GM21825 (cell line): ENCODE data around the gene CCDC93.

ENCODE experiments used
- ATAC-seq: cut with Tn5 transposase; IDR thresholded peaks from one replicate; pipeline ENCODE4 v1.9.1; 2021; ENCODE audit warnings: mild to moderate bottlenecking, moderate library complexity; ENCODE audit not compliant: unreplicated experiment

CCDC93 gene

GRCh38 chr2:118013724-118014491 is at the start of gene CCDC93:
CCDC93 (minus strand) TSS chr2:118014070; CDS start chr2:118013995, 75 bp downstream.
- ATAC-seq = peak; percentile 87

GRCh38 chr2:118062669-118063068 is 48.8 kb upstream of the CCDC93 start:
- no peak for ATAC-seq

- no peak for ATAC-seq
Observed at GRCh38 chr2:118062048-118062447, 48.2 kb upstream of the CCDC93 start.

- ATAC-seq = peak; percentile 74
Observed at GRCh38 chr2:118061135-118061955, 47.5 kb upstream of the CCDC93 start.

GRCh38 chr2:118059919-118060478 is 46.1 kb upstream of the CCDC93 start:
- no peak for ATAC-seq

GRCh38 chr2:118058951-118059350 is 45.1 kb upstream of the CCDC93 start:
- no peak for ATAC-seq

GRCh38 chr2:118056801-118057200 is 42.9 kb upstream of the CCDC93 start:
- ATAC-seq = no peak

- ATAC-seq = peak; percentile 81
Observed at GRCh38 chr2:118056165-118056534, 42.3 kb upstream of the CCDC93 start.

GRCh38 chr2:118055512-118056164 is 41.8 kb upstream of the CCDC93 start:
- peak; percentile 84 for ATAC-seq

GRCh38 chr2:118054213-118055008 is 40.5 kb upstream of the CCDC93 start:
- ATAC-seq = no peak

- no peak for ATAC-seq
Observed at GRCh38 chr2:118053681-118054080, 39.8 kb upstream of the CCDC93 start.

GRCh38 chr2:118052474-118052873 is 38.6 kb upstream of the CCDC93 start:
- no peak for ATAC-seq

- no peak for ATAC-seq
Observed at GRCh38 chr2:118051826-118052358, 38.0 kb upstream of the CCDC93 start.

GRCh38 chr2:118050974-118051373 is 37.1 kb upstream of the CCDC93 start:
- no peak for ATAC-seq

GRCh38 chr2:118050386-118050785 is 36.5 kb upstream of the CCDC93 start:
- no peak for ATAC-seq

- peak; percentile 54 for ATAC-seq
Observed at GRCh38 chr2:118049816-118050140, 35.9 kb upstream of the CCDC93 start.

- peak; percentile 18 for ATAC-seq
Observed at GRCh38 chr2:118049140-118049815, 35.4 kb upstream of the CCDC93 start.

GRCh38 chr2:118048401-118048800 is 34.5 kb upstream of the CCDC93 start:
- no peak for ATAC-seq

GRCh38 chr2:118047380-118047826 is 33.5 kb upstream of the CCDC93 start:
- no peak for ATAC-seq
